Cardiac fibroblast (primary cell): ENCODE results near the gene ZNF273.

Experiments used
- DNase-seq, 2 donors: peaks; one replicate each; pipeline versions ENCODE4 v3.0.0 to v3.0.0-alpha.2; 2010; ENCODE audit warnings: low read depth in 2 of 2
- H3K4me3 ChIP-seq, 2 donors: replicated peaks in 1 of 2; 1 replicate in 1 of 2; 2 replicates in 1 of 2; pipeline ENCODE4 v1.5.1; 2011; ENCODE audit warnings: low read depth in 2 of 2, low read length in 2 of 2, mild to moderate bottlenecking in 2 of 2, moderate library complexity in 1 of 2
- CTCF ChIP-seq: IDR thresholded peaks from one replicate; pipeline ENCODE4 v1.5.1; 2011; ENCODE audit warnings: low read depth, mild to moderate bottlenecking, low read length, inconsistent platforms

Gene ZNF273

GRCh38 chr7:64880322-64881297 is 22.5 kb upstream of the ZNF273 start:
- DNase-seq = no peak
- no peak for TF ChIP-seq CTCF
- no peak overlapping the region for H3K4me3 ChIP-seq

- H3K4me3 ChIP-seq = no peak overlapping the region
- peak; percentile 7 for TF ChIP-seq CTCF
- no peak for DNase-seq
Measured at GRCh38 chr7:64881461-64882287, 21.4 kb upstream of the ZNF273 start.

- DNase-seq = peak; percentile 26 to 48
- H3K4me3 ChIP-seq = peak overlapping the region; percentile 11 to 40
- no peak for TF ChIP-seq CTCF
Measured at GRCh38 chr7:64882341-64883112, 20.5 kb upstream of the ZNF273 start.

GRCh38 chr7:64883113-64883905 is 19.8 kb upstream of the ZNF273 start:
- no peak for TF ChIP-seq CTCF
- H3K4me3 ChIP-seq = peak overlapping the region in 1 of 2 donors; percentile 40
- DNase-seq = no peak

GRCh38 chr7:64884085-64884912 is 18.8 kb upstream of the ZNF273 start:
- no peak for TF ChIP-seq CTCF
- no peak for DNase-seq
- no peak overlapping the region for H3K4me3 ChIP-seq
